T-helper 1 cell treated with Interleukin-12 subunit alpha and Interleukin-12 subunit beta and Interleukin-4 antibody, amounts not matched to agents 30 μg/mL and 1 μg/mL, for 36 hours (primary cell): ENCODE results near the gene TCEAL2.
A peak's percentile ranks its signal among the peaks of the same experiment; 100 is the strongest.

Source experiments
- H3K27ac Mint-ChIP-seq: one replicate; pipeline ENCODE4 v1.8.0; 2021; ENCODE audit warnings: mild to moderate bottlenecking, mixed read lengths
- H3K27me3 Mint-ChIP-seq: one replicate; pipeline ENCODE4 v1.8.0; 2021; ENCODE audit warnings: low read depth, mixed read lengths
- H3K36me3 Mint-ChIP-seq: one replicate; pipeline ENCODE4 v1.8.0; 2021; ENCODE audit warnings: low read depth, mixed read lengths
- H3K4me1 Mint-ChIP-seq: one replicate; pipeline ENCODE4 v1.8.0; 2021; ENCODE audit warnings: low read depth, mixed read lengths
- H3K4me3 Mint-ChIP-seq: one replicate; pipeline ENCODE4 v1.8.0; 2021; ENCODE audit warnings: mild to moderate bottlenecking, moderate library complexity, mixed read lengths
- H3K9me3 Mint-ChIP-seq: one replicate; pipeline ENCODE4 v1.8.0; 2021; ENCODE audit warnings: mixed read lengths

The TCEAL2 gene

DNA sequence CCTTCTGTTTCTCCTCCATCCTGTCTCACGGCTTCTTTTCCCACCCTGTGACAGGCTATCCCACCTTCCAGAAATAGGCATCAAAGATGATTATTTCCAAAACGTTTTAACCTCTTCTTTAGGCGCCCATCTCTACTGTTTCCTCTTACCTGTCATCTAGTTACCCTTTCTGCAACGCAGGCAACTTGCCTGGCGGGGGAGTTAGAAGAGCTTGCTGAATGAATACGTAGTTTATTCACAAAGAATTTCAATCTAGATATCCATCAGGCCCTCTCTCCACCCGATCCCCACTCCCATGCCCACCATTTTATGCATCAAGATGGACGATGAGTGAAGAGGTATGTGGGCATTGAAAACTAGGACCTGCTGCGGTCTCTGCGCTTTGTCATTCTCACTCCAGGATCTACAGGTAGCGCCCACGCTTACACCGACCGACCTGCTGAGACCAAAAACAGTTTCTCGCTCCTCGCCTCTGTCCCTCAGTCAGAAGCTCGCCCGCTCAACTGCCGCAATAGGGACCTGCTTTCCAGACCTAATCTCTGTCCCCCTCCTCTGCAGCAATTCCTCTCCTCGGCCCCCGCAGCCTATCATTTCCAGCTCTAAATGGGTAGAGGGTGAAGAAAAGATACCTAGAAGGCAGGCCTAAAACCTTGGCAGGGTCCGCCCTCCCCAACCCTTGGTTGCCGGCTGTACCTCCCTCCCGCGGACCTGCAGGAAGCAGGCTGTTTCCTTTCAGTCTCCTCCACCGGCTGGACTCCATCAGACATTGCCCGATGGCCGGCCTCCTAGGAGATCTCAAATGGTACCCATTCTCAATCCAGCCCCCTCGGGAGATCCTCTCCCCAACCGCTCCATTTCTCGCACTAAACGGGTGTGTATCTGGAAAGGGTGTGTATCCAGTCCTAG, 29.7 kb downstream of the TCEAL2 start:
- Mint-ChIP-seq H3K9me3 (no peaks in the 10 kb centered on the region), H3K27me3 (peaks cover 4% of the 10 kb centered on the region), H3K4me3 (peak overlapping the region; percentile 94), H3K4me1 (peaks cover 15% of the 10 kb centered on the region), H3K36me3 (no peaks in the 10 kb centered on the region), H3K27ac (peak overlapping the region; percentile 91)

DNA sequence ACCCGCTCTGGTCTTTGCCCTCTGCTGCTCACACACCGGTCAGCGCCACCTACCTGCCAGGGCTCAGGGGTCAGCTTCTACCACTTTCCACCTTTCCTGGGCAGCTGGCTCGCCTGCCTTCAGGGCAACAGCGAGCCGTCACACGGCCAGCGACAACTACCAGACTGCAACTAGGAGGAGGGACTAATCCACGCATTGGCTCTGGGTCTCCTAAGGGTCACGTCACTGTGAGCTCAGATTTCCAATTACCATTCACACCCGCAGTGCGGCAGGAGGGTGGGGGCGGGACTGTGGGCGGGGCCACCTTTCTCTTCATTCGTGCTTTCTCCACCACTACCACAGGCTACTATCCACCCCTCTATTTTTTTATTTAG, 30.3 kb downstream of the TCEAL2 start, which contains the start of gene BEX5:
Gene BEX5 (minus strand): TSS at position 172 of the 374 bp plus-strand sequence. CDS start 1,712 bp downstream, outside the sequence.
- peak within 1 kb of the TSS; percentile 91 for H3K27ac Mint-ChIP-seq
- peak within 1 kb of the TSS; percentile 94 for H3K4me3 Mint-ChIP-seq
- no peaks in the 10 kb centered on the region for H3K9me3 Mint-ChIP-seq
- peaks cover 5% of the 10 kb centered on the region for H3K27me3 Mint-ChIP-seq
- H3K4me1 Mint-ChIP-seq, result peaks cover 15% of the 10 kb centered on the region
- no peaks in the 10 kb centered on the region for H3K36me3 Mint-ChIP-seq
